Upper lobe of left lung (tissue), 4 donors: ENCODE data around the gene SLC25A39.

Experiments
- CTCF ChIP-seq, 6 experiments: fragments of 450-650 bp in 4 of 6; fragments of 200-600 bp in 2 of 6; sonication (generic) in 2 of 6; IDR thresholded peaks; one replicate each; pipeline ENCODE4 v1.5.1; 2016 to 2019; ENCODE audit warnings: antibody characterized with exemption in 6 of 6
- EP300 ChIP-seq, 4 donors: sonication (generic); formaldehyde crosslinking; IDR thresholded peaks; one replicate each; pipeline ENCODE4 v1.5.1; 2017; ENCODE audit warnings: antibody characterized with exemption in 4 of 4, control low read depth in 2 of 4
- POLR2A ChIP-seq, 4 donors: fragments of 450-650 bp; IDR thresholded peaks; one replicate each; pipeline ENCODE4 v1.5.1; 2016 to 2017; ENCODE audit warnings: antibody characterized with exemption in 4 of 4, mild to moderate bottlenecking in 2 of 4
- POLR2AphosphoS5 ChIP-seq, 2 donors: sonication (generic); formaldehyde crosslinking; IDR thresholded peaks; one replicate each; pipeline ENCODE4 v1.5.1; 2017; ENCODE audit warnings: antibody characterized with exemption in 2 of 2

GRCh38 chr17:44309472-44309871 lies 15.2 kb downstream of the SLC25A39 start:
- TF ChIP-seq POLR2A (IDR thresholded peaks at IDR 0.05), result no peak
- no peak for TF ChIP-seq POLR2AphosphoS5 (IDR thresholded peaks at IDR 0.05)
- TF ChIP-seq CTCF (IDR thresholded peaks at IDR 0.05), result no peak
- no peak for TF ChIP-seq EP300 (IDR thresholded peaks at IDR 0.05)
